Kasumi-1 (cell line): ENCODE data around the gene PLS1.
A peak's percentile ranks its signal among the peaks of the same experiment; 100 is the strongest.

Experiments
- DNase-seq, 2 experiments: peaks; one replicate each; lab custom pipeline; 2025; lab: John Stamatoyannopoulos, UW

The PLS1 gene

GRCh38 chr3:142641504-142641903 is 45.3 kb downstream of the PLS1 start:
- DNase-seq = peak; percentile 9 to 14

GRCh38 chr3:142642956-142643355 is 46.8 kb downstream of the PLS1 start:
- DNase-seq = no peak

DNA sequence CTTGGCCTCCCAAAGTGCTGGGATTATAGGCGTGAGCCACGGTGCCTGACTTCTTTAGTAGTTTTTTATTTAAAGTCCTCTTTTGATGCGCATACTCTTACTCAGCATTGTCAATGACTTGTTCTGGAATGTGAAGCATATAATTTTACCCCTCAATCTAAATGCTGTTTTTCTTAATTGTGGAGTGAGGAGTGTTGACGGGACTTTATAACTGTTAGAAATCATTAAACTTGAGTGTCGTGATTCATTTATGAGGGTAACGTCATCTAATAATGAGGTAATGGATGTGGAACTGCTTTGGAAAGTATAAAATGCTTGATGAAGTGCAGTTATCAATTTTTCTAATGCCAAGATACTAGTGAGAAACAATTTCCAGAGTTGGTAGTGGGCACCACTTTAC is 48.3 kb downstream of the PLS1 start:
- no peak for DNase-seq

- no peak for DNase-seq
These were observed 49.1 kb downstream of the PLS1 start for GRCh38 chr3:142645236-142645793.

- DNase-seq = no peak
These were observed 50.0 kb downstream of the PLS1 start for GRCh38 chr3:142646020-142646785.

- no peak for DNase-seq
These were observed 51.7 kb downstream of the PLS1 start for GRCh38 chr3:142647856-142648255.

- no peak for DNase-seq
These were observed 52.8 kb downstream of the PLS1 start for GRCh38 chr3:142648950-142649349.

GRCh38 chr3:142650001-142650693 is 54.0 kb downstream of the PLS1 start:
- DNase-seq = no peak

- DNase-seq = no peak
These were observed 55.5 kb downstream of the PLS1 start for GRCh38 chr3:142651711-142652110.

DNA sequence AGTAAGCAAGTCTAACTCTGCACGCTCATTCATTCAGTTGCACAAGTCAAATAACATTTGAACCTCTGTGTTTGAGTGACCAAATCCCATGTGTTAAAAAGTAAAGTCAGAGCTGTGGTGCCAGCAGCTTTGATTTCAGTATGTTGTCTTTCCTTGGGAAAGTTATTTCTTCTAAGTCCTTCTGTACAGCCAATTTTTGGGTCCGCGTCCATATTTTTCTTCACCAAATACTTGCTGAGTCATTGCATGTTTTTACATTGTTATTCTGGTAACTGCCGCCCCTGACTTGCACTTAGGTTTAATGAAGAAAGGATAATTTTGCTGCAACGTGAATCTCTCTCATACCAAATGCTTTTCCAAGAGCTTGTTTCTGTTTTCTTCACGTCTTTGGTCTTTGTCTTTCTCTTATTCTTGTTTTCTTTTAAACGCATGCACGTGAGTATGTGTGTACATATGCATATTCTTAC is 56.7 kb downstream of the PLS1 start:
- DNase-seq = no peak

DNA sequence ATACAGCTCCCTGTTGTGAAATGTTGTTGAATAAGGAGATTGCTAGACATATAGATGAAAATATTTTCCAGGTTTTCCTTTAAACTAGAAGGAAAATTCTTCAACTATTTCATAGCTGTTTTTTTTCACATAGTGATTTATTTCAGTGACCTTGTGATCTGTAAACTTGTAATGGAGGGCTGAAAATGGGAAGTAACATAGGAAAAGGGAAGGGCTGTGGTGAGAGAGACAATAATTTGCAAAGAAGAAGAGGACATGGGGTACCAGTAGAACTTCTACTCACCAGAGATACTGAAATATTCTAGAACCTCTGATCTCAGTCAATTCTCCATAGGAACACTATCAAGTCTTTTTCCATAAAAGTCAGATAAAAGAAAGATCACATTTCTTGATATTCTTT is 60.4 kb downstream of the PLS1 start:
- DNase-seq = peak; percentile 58 to 64

- no peak for DNase-seq
These were observed 60.8 kb downstream of the PLS1 start for GRCh38 chr3:142657033-142657432.

DNA sequence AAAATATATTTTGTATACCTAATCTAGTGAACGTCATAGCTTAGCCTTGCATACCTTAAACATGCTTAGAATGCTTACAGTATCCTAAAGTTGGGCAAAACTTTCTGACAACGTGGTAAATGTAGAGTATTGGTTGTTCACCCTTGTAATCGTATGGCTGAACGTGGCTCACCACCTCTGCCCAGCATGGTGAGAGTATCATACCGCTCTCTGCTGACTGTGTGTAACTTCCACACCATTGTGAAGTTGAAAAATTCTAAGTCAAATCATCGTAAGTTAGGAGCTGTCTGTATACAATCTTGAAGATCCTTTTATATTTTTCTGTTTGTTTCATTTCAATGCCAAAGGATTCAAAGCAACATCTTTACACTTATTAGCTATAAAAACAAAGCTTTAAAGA is 64.2 kb downstream of the PLS1 start:
- DNase-seq = no peak

DNA sequence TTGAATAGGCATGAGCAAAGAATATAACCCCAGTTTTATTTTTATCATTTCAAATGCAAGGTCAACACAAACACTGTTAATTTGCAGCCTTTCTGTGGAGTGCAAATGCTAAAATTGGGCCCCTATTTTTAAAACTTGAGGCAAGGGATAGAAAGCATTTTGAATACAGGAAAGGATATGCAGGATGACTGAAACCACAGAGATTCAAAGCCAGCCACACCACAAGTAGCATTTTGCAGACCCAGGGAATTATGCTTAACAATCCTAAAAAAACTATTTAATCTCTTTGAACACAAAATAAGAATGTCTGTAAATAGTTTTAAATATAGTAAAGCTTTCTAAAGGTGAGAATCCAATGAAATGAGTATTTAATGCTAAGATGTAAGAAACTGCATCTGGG is 64.7 kb downstream of the PLS1 start:
- DNase-seq = no peak

DNA sequence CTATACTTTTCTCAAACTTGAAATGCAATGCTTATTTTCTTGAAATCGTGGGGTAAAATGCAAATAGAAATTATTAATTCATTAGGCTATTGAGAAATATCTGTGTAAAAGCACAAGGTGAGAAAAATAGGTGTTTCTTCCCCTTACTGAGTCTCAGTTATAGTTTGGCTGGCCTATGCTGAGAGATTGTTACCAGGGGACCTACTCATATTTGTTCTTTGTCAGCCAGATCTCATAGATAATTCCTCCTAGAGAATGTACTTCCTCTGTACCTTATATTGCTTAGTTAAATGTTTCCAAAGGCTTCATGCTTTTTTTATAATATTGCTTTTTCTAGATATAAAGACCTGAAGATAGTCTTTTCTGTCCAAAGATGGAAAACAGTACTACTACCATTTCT is 67.7 kb downstream of the PLS1 start:
- DNase-seq = no peak

- no peak for DNase-seq
These were observed 68.1 kb downstream of the PLS1 start for GRCh38 chr3:142664311-142664710.

DNA sequence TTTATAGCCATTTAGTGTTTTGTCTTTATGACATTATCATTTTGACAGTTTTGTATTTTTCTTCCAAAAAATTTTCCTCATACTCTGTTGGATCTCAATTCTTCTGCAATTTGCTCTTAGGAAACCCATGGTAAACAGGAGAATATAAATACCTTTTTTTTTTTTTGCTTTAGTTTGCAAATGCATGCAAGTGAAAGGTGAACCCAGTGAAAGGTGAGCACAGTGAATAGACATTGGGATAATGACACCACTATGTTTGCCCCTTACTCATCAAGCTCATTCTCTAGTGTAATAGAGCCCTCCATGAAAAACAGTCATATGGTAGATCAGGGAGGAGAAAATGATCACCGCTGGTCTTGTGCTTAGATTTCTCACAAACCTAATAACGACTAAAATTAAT is 68.6 kb downstream of the PLS1 start:
- DNase-seq = no peak

GRCh38 chr3:142670120-142670519 is 73.9 kb downstream of the PLS1 start:
- DNase-seq = no peak

DNA sequence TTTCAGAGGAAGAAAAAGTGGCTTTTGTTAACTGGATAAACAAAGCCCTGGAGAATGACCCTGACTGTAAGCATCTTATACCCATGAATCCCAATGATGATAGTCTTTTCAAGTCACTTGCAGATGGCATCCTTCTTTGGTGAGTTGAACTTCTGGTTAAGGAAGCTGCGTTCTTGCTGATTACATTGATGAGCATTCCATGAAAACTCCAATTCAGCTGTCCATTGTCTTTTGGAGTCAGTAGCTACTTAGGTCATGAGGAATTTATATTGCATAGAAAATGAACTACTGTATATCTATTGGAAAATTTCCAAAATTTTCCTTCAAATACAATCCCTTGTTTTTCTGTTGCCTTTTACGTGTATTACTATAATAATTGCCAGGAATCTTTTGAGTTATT is 80.0 kb downstream of the PLS1 start:
- DNase-seq = no peak

GRCh38 chr3:142680710-142681109 is 84.5 kb downstream of the PLS1 start:
- DNase-seq = no peak

- DNase-seq = no peak
These were observed 94.4 kb downstream of the PLS1 start for GRCh38 chr3:142690613-142691012.

- DNase-seq = no peak
These were observed 95.3 kb downstream of the PLS1 start for GRCh38 chr3:142691527-142691926.

DNA sequence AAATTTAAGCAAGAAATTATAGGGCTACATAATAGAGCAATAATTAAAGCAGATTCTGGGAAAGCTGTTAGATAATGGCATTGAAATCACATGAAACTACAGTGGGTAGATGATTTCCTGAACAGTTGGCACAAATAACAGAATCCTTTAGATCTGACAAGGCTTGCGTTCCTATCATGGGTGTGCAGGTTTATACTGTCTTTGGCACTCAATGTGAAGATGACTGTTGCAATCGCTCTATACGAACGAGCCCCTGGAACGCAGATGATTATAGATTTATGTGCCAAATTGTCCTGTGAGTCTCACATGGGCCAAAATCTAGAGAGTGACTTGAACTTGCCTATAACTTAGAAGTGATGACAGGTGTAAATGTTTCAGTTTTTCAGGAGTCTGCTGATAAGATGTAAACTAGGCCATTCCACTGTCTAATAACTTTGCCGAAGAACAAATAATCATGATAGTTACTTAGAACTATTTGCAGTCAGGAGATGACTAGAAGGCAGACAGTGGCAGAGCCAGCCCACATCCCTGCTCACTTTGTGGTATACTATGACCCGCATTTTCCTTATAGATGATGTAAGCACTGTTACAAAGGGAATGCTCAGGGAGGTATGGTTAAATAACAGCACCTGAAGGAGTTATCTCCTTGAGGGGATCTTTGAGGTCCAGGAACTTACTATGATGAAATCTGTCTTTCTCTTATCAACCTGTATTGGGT is 97.1 kb downstream of the PLS1 start:
- no peak for DNase-seq
